Measurements from ENCODE around the gene PLA2G4E.

The PLA2G4E gene

GRCh38 chr15:41982133-41982930 is 38.5 kb downstream of the PLA2G4E start:
- intact Hi-C loops (cut with DNase I; ENCODE audit: low total_unique reads): no loop called here
- Histone ChIP-seq H3K4me3 (no peak overlapping the region), H3K4me1 (peaks cover 0 to 16% (median 5%) of the 10 kb centered on the region in 4 donors), H3K27ac (no peak overlapping the region), H3K36me3 (no peaks in the 10 kb centered on the region), H3K9me3 (no peaks in the 10 kb centered on the region), H3K27me3 (no peaks in the 10 kb centered on the region)
- peak; percentile 6 to 33 for DNase-seq
- no peak for TF ChIP-seq CTCF (IDR thresholded peaks at IDR 0.05)

- no peak for TF ChIP-seq CTCF (IDR thresholded peaks at IDR 0.05)
- Histone ChIP-seq H3K4me1 (peaks cover 0 to 16% (median 5%) of the 10 kb centered on the region in 4 donors), H3K9me3 (no peaks in the 10 kb centered on the region), H3K27ac (no peak overlapping the region), H3K27me3 (no peaks in the 10 kb centered on the region), H3K4me3 (no peak overlapping the region), H3K36me3 (no peaks in the 10 kb centered on the region)
- peak; percentile 13 for DNase-seq
- intact Hi-C loops (cut with DNase I; ENCODE audit: low total_unique reads): no loop called here
These were observed 39.3 kb downstream of the PLA2G4E start for GRCh38 chr15:41981371-41982132.

- Histone ChIP-seq H3K9me3 (no peaks in the 10 kb centered on the region), H3K36me3 (no peaks in the 10 kb centered on the region), H3K4me3 (no peak overlapping the region), H3K4me1 (peaks cover 0 to 14% (median 5%) of the 10 kb centered on the region in 4 donors), H3K27ac (no peak overlapping the region), H3K27me3 (no peaks in the 10 kb centered on the region)
- peak; percentile 17 to 59 for DNase-seq
- no peak for TF ChIP-seq CTCF (IDR thresholded peaks at IDR 0.05)
- intact Hi-C loops (cut with DNase I; ENCODE audit: low total_unique reads): no loop called here
These were observed 40.1 kb downstream of the PLA2G4E start for GRCh38 chr15:41980654-41981323.

- Histone ChIP-seq H3K27ac (no peak overlapping the region), H3K9me3 (no peaks in the 10 kb centered on the region), H3K36me3 (no peaks in the 10 kb centered on the region), H3K27me3 (no peaks in the 10 kb centered on the region), H3K4me3 (no peak overlapping the region), H3K4me1 (peaks cover 0 to 3% (median 0%) of the 10 kb centered on the region in 4 donors)
- peak in 1 of 2 donors; percentile 27 for DNase-seq
- TF ChIP-seq CTCF (IDR thresholded peaks at IDR 0.05): no peak
- intact Hi-C loops (cut with DNase I; ENCODE audit: low total_unique reads): no loop called here
These were observed 41.2 kb downstream of the PLA2G4E start for GRCh38 chr15:41979493-41980266.

- DNase-seq: peak in 1 of 2 donors; percentile 4
- intact Hi-C loops (cut with DNase I; ENCODE audit: low total_unique reads): no loop called here
- TF ChIP-seq CTCF (IDR thresholded peaks at IDR 0.05): no peak
- no peaks in the 10 kb centered on the region for H3K36me3 ChIP-seq
- no peaks in the 10 kb centered on the region for H3K27me3 ChIP-seq
- no peaks in the 10 kb centered on the region for H3K4me1 ChIP-seq
- no peaks in the 10 kb centered on the region for H3K9me3 ChIP-seq
- H3K4me3 ChIP-seq: no peak overlapping the region
- H3K27ac ChIP-seq: no peak overlapping the region
These were observed 42.3 kb downstream of the PLA2G4E start for GRCh38 chr15:41978534-41978933.
